Raji (cell line): ENCODE data around the gene TMA7.

Source experiments
- POLR2A ChIP-seq: IDR thresholded peaks from 2 replicates; pipeline ENCODE4 v1.6.1; 2011; ENCODE audit warnings: low read depth, low read length, control low read depth; ENCODE audit not compliant: insufficient read depth

TMA7 gene

GRCh38 chr3:48435774-48436476, 4.1 kb upstream of the TMA7 start:
- peak; percentile 41; the same call in 1 of the 2 replicates for TF ChIP-seq POLR2A

GRCh38 chr3:48436477-48436787, 3.6 kb upstream of the TMA7 start:
- no peak for TF ChIP-seq POLR2A

- no peak for TF ChIP-seq POLR2A
Measured at GRCh38 chr3:48436855-48437254, 3.2 kb upstream of the TMA7 start.

GRCh38 chr3:48437812-48438211, 2.2 kb upstream of the TMA7 start:
- no peak for TF ChIP-seq POLR2A

GRCh38 chr3:48440590-48440958, 517 bp downstream of the TMA7 start:
- no peak for TF ChIP-seq POLR2A

GRCh38 chr3:48441940-48442339, 1.9 kb downstream of the TMA7 start:
- TF ChIP-seq POLR2A: no peak

- TF ChIP-seq POLR2A: no peak
Measured at GRCh38 chr3:48445277-48445882, 5.3 kb downstream of the TMA7 start.

- TF ChIP-seq POLR2A: no peak
Measured at GRCh38 chr3:48446043-48446424, 6.0 kb downstream of the TMA7 start.

GRCh38 chr3:48446425-48447193, 6.6 kb downstream of the TMA7 start, which contains the start of gene ATRIP:
Gene ATRIP (plus strand): TSS chr3:48446737. CDS start chr3:48446846, 109 bp downstream.
- peak; percentile 97 for TF ChIP-seq POLR2A

GRCh38 chr3:48451270-48451669, 11.2 kb downstream of the TMA7 start:
- TF ChIP-seq POLR2A: no peak

GRCh38 chr3:48456456-48456855, 16.4 kb downstream of the TMA7 start:
- no peak for TF ChIP-seq POLR2A

- no peak for TF ChIP-seq POLR2A
Measured at GRCh38 chr3:48459331-48459730, 19.3 kb downstream of the TMA7 start.

- TF ChIP-seq POLR2A: no peak
Measured at GRCh38 chr3:48459773-48460516, 19.9 kb downstream of the TMA7 start.

- no peak for TF ChIP-seq POLR2A
Measured at GRCh38 chr3:48460517-48460902, 20.5 kb downstream of the TMA7 start.

- TF ChIP-seq POLR2A: 0 out of 2 replicates have a peak, but pooled peaks have one; percentile 11
Measured at GRCh38 chr3:48463703-48464102, 23.6 kb downstream of the TMA7 start.
